Stimulated activated CD4-positive, alpha-beta T cell treated with anti-CD3 and anti-CD28 coated beads, Interleukin-1b, Interleukin-23, amount 100 ng/mL, for 4 hours (primary cell): ENCODE results near the gene NAT10.

Source experiments
- DNase-seq, 2 donors: peaks; one replicate each; pipeline ENCODE4 v3.0.0-alpha.2; 2020; ENCODE audit warnings: low read depth in 2 of 2

Gene NAT10

GRCh38 chr11:34149274-34149673 lies 43.8 kb downstream of the NAT10 start:
- DNase-seq, result no peak

- no peak for DNase-seq
Observed at GRCh38 chr11:34149786-34150185, 44.4 kb downstream of the NAT10 start.

GRCh38 chr11:34150494-34151151 lies 45.2 kb downstream of the NAT10 start:
- DNase-seq, result no peak

GRCh38 chr11:34151166-34151565 lies 45.7 kb downstream of the NAT10 start:
- no peak for DNase-seq

- DNase-seq, result no peak
Observed at GRCh38 chr11:34151916-34152845, 46.8 kb downstream of the NAT10 start.

- no peak for DNase-seq
Observed at GRCh38 chr11:34154059-34154875, 48.8 kb downstream of the NAT10 start.

- DNase-seq, result no peak
Observed at GRCh38 chr11:34155057-34155756, 49.8 kb downstream of the NAT10 start.

GRCh38 chr11:34155757-34156062 lies 50.3 kb downstream of the NAT10 start:
- no peak for DNase-seq

GRCh38 chr11:34157163-34157562 lies 51.7 kb downstream of the NAT10 start:
- DNase-seq, result no peak

GRCh38 chr11:34158661-34159060 lies 53.2 kb downstream of the NAT10 start:
- DNase-seq, result no peak

- no peak for DNase-seq
Observed at GRCh38 chr11:34160049-34160721, 54.8 kb downstream of the NAT10 start.

- no peak for DNase-seq
Observed at GRCh38 chr11:34160791-34161190, 55.4 kb downstream of the NAT10 start.

GRCh38 chr11:34161361-34161760 lies 55.9 kb downstream of the NAT10 start:
- DNase-seq, result no peak

GRCh38 chr11:34161812-34162492 lies 56.5 kb downstream of the NAT10 start:
- peak in 1 of 2 donors; percentile 7 for DNase-seq

GRCh38 chr11:34162493-34162820 lies 57.0 kb downstream of the NAT10 start:
- DNase-seq, result no peak

- no peak for DNase-seq
Observed at GRCh38 chr11:34162856-34163255, 57.4 kb downstream of the NAT10 start.

GRCh38 chr11:34165121-34165520 lies 59.7 kb downstream of the NAT10 start:
- DNase-seq, result no peak

- DNase-seq, result no peak
Observed at GRCh38 chr11:34165786-34166555, 60.5 kb downstream of the NAT10 start.

GRCh38 chr11:34166806-34167740 lies 61.6 kb downstream of the NAT10 start:
- no peak for DNase-seq
